SK-N-SH treated with all-trans-retinoic acid at 6 μM for 48 hours (cell line): ENCODE results near the gene ATP2B3.

ENCODE experiments used
- ATAC-seq: fragments of 200-7000 bp; cut with Tn5 transposase; 3 replicates; pipeline ENCODE4 v1.9.1; 2020; ENCODE audit warnings: mild to moderate bottlenecking, moderate library complexity
- ARNTL ChIP-seq: fragments of 450-650 bp; formaldehyde crosslinking; IDR thresholded peaks from 2 replicates; pipeline ENCODE4 v1.5.0; 2020; ENCODE audit warnings: low read depth, mild to moderate bottlenecking, moderate library complexity, borderline replicate concordance
- BACH2 ChIP-seq: fragments of 250-450 bp; sonication (Bioruptor Pico); IDR thresholded peaks from 2 replicates; pipeline ENCODE4 v1.9.0; 2021; ENCODE audit warnings: mild to moderate bottlenecking, borderline replicate concordance
- CSDC2 ChIP-seq: fragments of 250-450 bp; sonication (Bioruptor Pico); IDR thresholded peaks from 2 replicates; pipeline ENCODE4 v1.5.0; 2020; ENCODE audit warnings: mild to moderate bottlenecking, moderate library complexity
- GLIS3 ChIP-seq: fragments of 250-450 bp; sonication (Bioruptor Pico); IDR thresholded peaks from 2 replicates; pipeline ENCODE4 v1.5.0; 2020; ENCODE audit warnings: mild to moderate bottlenecking, moderate library complexity
- ISL1 ChIP-seq: fragments of 250-450 bp; sonication (Bioruptor Pico); IDR thresholded peaks from 2 replicates; pipeline ENCODE4 v2.1.2; 2022; ENCODE audit warnings: mild to moderate bottlenecking, moderate library complexity
- OSR1 ChIP-seq: fragments of 250-450 bp; sonication (Bioruptor Pico); IDR thresholded peaks from 2 replicates; pipeline ENCODE4 v1.8.0; 2022; ENCODE audit warnings: moderate library complexity, mild to moderate bottlenecking, inconsistent platforms
- PPARA ChIP-seq: fragments of 250-450 bp; sonication (Bioruptor Pico); IDR thresholded peaks from 2 replicates; pipeline ENCODE4 v1.5.0; 2020; ENCODE audit warnings: mild to moderate bottlenecking, borderline replicate concordance
- RARB ChIP-seq: fragments of 250-450 bp; sonication (Bioruptor Pico); IDR thresholded peaks from 2 replicates; pipeline ENCODE4 v1.8.0; 2021; ENCODE audit warnings: mild to moderate bottlenecking, moderate library complexity
- SNAI2 ChIP-seq: fragments of 250-450 bp; sonication (Bioruptor Pico); IDR thresholded peaks from 2 replicates; pipeline ENCODE4 v1.5.0; 2020; ENCODE audit warnings: mild to moderate bottlenecking, moderate library complexity
- TCF4 ChIP-seq: fragments of 250-450 bp; sonication (Bioruptor Pico); IDR thresholded peaks from 2 replicates; pipeline ENCODE4 v1.8.0; 2021; ENCODE audit warnings: mild to moderate bottlenecking, moderate library complexity, borderline replicate concordance
- TOX ChIP-seq: fragments of 250-450 bp; sonication (Bioruptor Pico); IDR thresholded peaks from 2 replicates; pipeline ENCODE4 v1.8.0; 2021; ENCODE audit warnings: mild to moderate bottlenecking, moderate library complexity, borderline replicate concordance
- ZC3H10 ChIP-seq: fragments of 250-450 bp; sonication (Bioruptor Pico); IDR thresholded peaks from 2 replicates; pipeline ENCODE4 v1.5.1; 2021; ENCODE audit warnings: mild to moderate bottlenecking, moderate library complexity
- ZFP3 ChIP-seq: fragments of 250-450 bp; sonication (Bioruptor Pico); IDR thresholded peaks from 2 replicates; pipeline ENCODE4 v1.5.0; 2020; ENCODE audit warnings: mild to moderate bottlenecking, moderate library complexity
- ZFP30 ChIP-seq: fragments of 450-650 bp; formaldehyde crosslinking; IDR thresholded peaks from 2 replicates; pipeline ENCODE4 v1.5.0; 2022; ENCODE audit warnings: mild to moderate bottlenecking, moderate library complexity
- ZNF565 ChIP-seq: fragments of 450-650 bp; formaldehyde crosslinking; conservative IDR thresholded peaks from 2 replicates; pipeline ENCODE4 v1.5.0; 2020; ENCODE audit warnings: low read depth, mild to moderate bottlenecking, moderate library complexity
- ZNF70 ChIP-seq: fragments of 450-650 bp; formaldehyde crosslinking; IDR thresholded peaks from 2 replicates; pipeline ENCODE4 v1.5.0; 2020; ENCODE audit warnings: mild to moderate bottlenecking, moderate library complexity
- TF ChIP-seq, protein P1 (sequence below): fragments of 250-450 bp; sonication (Bioruptor Pico); IDR thresholded peaks from 2 replicates; pipeline ENCODE4 v1.5.1; 2021; ENCODE audit warnings: mild to moderate bottlenecking, moderate library complexity
- TF ChIP-seq, protein P2 (sequence below): fragments of 250-450 bp; sonication (Bioruptor Pico); IDR thresholded peaks from 2 replicates; pipeline ENCODE4 v1.5.0; 2020; ENCODE audit warnings: mild to moderate bottlenecking, moderate library complexity
- TF ChIP-seq, protein P3 (sequence below): fragments of 250-450 bp; sonication (Bioruptor Pico); IDR thresholded peaks from 2 replicates; pipeline ENCODE4 v1.5.1; 2020; ENCODE audit warnings: low read depth, mild to moderate bottlenecking, moderate library complexity
- TF ChIP-seq, protein P4 (sequence below): fragments of 250-450 bp; sonication (Bioruptor Pico); IDR thresholded peaks from 2 replicates; pipeline ENCODE4 v1.8.0; 2020; ENCODE audit warnings: mild to moderate bottlenecking, moderate library complexity, borderline replicate concordance
- TF ChIP-seq, protein P5 (sequence below): fragments of 250-450 bp; sonication (Bioruptor Pico); IDR thresholded peaks from 2 replicates; pipeline ENCODE4 v1.8.0; 2021; ENCODE audit warnings: low read depth, mild to moderate bottlenecking, moderate library complexity, borderline replicate concordance

Gene ATP2B3

DNA sequence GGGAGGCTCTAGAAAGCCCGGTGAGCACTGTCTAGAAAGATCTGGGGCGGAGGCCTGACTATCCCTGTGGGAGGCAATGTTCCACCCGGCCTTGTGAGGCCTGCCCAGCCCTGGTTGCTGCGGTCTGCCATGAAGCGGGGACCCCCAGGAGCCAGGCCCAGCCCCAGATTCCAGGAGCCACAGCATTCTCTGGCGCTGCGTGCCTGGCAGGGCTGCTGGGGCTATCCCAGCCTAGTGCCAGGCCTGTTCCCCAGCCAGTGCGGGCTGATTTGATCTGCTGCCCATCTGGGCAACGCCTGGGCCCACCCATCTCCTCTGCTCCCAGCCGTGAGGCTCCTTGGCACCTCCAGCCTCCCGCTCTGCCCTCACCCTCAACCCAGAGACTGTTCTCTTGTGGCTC is 19.6 kb downstream of the ATP2B3 start:
- peak; percentile 5; the same call in 2 of the 3 replicates for ATAC-seq
- no peak for TF ChIP-seq TCF4 (CRISPR knock-in tag)
- TF ChIP-seq SNAI2 (CRISPR knock-in tag): no peak
- TF ChIP-seq, protein P1, sequence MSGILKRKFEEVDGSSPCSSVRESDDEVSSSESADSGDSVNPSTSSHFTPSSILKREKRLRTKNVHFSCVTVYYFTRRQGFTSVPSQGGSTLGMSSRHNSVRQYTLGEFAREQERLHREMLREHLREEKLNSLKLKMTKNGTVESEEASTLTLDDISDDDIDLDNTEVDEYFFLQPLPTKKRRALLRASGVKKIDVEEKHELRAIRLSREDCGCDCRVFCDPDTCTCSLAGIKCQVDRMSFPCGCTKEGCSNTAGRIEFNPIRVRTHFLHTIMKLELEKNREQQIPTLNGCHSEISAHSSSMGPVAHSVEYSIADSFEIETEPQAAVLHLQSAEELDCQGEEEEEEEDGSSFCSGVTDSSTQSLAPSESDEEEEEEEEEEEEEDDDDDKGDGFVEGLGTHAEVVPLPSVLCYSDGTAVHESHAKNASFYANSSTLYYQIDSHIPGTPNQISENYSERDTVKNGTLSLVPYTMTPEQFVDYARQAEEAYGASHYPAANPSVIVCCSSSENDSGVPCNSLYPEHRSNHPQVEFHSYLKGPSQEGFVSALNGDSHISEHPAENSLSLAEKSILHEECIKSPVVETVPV (CRISPR knock-in tag): no peak
- no peak for TF ChIP-seq ISL1 (CRISPR knock-in tag)
- no peak for TF ChIP-seq CSDC2 (CRISPR knock-in tag)
- TF ChIP-seq ZFP3 (CRISPR knock-in tag): no peak
- TF ChIP-seq ZNF565 (CRISPR knock-in tag): no peak
- TF ChIP-seq BACH2 (CRISPR knock-in tag): no peak
- no peak for TF ChIP-seq OSR1 (CRISPR knock-in tag)
- TF ChIP-seq, protein P2, sequence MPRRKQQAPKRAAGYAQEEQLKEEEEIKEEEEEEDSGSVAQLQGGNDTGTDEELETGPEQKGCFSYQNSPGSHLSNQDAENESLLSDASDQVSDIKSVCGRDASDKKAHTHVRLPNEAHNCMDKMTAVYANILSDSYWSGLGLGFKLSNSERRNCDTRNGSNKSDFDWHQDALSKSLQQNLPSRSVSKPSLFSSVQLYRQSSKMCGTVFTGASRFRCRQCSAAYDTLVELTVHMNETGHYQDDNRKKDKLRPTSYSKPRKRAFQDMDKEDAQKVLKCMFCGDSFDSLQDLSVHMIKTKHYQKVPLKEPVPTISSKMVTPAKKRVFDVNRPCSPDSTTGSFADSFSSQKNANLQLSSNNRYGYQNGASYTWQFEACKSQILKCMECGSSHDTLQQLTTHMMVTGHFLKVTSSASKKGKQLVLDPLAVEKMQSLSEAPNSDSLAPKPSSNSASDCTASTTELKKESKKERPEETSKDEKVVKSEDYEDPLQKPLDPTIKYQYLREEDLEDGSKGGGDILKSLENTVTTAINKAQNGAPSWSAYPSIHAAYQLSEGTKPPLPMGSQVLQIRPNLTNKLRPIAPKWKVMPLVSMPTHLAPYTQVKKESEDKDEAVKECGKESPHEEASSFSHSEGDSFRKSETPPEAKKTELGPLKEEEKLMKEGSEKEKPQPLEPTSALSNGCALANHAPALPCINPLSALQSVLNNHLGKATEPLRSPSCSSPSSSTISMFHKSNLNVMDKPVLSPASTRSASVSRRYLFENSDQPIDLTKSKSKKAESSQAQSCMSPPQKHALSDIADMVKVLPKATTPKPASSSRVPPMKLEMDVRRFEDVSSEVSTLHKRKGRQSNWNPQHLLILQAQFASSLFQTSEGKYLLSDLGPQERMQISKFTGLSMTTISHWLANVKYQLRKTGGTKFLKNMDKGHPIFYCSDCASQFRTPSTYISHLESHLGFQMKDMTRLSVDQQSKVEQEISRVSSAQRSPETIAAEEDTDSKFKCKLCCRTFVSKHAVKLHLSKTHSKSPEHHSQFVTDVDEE (CRISPR knock-in tag): no peak
- TF ChIP-seq TOX (CRISPR knock-in tag): no peak
- TF ChIP-seq, protein P3, sequence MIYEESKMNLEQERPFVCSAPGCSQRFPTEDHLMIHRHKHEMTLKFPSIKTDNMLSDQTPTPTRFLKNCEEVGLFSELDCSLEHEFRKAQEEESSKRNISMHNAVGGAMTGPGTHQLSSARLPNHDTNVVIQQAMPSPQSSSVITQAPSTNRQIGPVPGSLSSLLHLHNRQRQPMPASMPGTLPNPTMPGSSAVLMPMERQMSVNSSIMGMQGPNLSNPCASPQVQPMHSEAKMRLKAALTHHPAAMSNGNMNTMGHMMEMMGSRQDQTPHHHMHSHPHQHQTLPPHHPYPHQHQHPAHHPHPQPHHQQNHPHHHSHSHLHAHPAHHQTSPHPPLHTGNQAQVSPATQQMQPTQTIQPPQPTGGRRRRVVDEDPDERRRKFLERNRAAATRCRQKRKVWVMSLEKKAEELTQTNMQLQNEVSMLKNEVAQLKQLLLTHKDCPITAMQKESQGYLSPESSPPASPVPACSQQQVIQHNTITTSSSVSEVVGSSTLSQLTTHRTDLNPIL: no peak
- TF ChIP-seq PPARA (CRISPR knock-in tag): no peak
- no peak for TF ChIP-seq ZFP30 (CRISPR knock-in tag)
- no peak for TF ChIP-seq ZC3H10 (CRISPR knock-in tag)
- TF ChIP-seq ZNF70 (CRISPR knock-in tag): no peak

DNA sequence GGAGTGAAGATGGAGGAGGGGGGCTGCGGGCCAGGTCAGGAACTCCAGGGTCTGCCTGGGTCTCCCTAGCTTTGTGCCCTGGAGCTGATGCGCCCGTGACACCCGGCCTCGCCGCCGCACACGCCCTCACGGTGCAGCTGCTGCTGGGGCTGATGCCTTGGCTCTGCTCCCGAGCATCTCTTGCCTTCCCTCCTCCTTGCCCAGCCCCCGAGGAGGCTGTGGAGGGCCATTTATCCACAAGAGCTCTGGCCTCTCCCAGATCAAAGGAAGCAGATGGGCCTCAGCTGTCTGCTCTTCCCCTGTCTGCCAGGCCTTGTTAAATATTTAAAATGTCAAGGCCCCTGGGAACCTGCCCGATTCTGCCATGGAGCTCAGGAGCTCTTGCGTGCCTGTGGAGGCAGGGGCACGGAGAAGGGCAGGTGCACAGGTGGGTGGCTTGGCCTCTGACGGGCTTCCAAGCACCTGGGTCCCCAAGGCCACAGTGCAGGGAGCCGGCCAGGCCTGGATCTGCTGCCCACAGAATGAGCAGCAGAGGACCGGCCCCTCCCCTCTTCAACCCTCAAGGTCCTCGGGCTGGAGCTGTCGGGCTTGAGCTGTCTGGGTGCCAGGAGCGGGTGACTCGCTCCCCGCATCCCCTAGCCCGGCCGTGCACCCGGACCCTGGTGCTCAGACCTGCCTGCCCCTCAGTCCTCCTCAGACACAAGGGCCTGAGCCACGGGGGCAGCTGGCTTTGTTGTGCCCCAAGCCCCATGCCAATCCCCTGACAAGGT is 20.3 kb downstream of the ATP2B3 start:
- ATAC-seq: peak; percentile 7; the same call in 1 of the 3 replicates
- TF ChIP-seq SNAI2 (CRISPR knock-in tag): no peak
- no peak for TF ChIP-seq RARB (CRISPR knock-in tag)
- TF ChIP-seq ZNF565 (CRISPR knock-in tag): no peak
- no peak for TF ChIP-seq ZC3H10 (CRISPR knock-in tag)
- TF ChIP-seq, protein P2 (CRISPR knock-in tag): no peak
- TF ChIP-seq, protein P4, sequence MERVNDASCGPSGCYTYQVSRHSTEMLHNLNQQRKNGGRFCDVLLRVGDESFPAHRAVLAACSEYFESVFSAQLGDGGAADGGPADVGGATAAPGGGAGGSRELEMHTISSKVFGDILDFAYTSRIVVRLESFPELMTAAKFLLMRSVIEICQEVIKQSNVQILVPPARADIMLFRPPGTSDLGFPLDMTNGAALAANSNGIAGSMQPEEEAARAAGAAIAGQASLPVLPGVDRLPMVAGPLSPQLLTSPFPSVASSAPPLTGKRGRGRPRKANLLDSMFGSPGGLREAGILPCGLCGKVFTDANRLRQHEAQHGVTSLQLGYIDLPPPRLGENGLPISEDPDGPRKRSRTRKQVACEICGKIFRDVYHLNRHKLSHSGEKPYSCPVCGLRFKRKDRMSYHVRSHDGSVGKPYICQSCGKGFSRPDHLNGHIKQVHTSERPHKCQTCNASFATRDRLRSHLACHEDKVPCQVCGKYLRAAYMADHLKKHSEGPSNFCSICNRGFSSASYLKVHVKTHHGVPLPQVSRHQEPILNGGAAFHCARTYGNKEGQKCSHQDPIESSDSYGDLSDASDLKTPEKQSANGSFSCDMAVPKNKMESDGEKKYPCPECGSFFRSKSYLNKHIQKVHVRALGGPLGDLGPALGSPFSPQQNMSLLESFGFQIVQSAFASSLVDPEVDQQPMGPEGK (CRISPR knock-in tag): no peak
- TF ChIP-seq ISL1 (CRISPR knock-in tag): no peak
- no peak for TF ChIP-seq ARNTL
- TF ChIP-seq ZFP3 (CRISPR knock-in tag): no peak
- TF ChIP-seq GLIS3 (CRISPR knock-in tag): no peak
- TF ChIP-seq BACH2 (CRISPR knock-in tag): no peak
- TF ChIP-seq TCF4 (CRISPR knock-in tag): no peak
- no peak for TF ChIP-seq ZFP30 (CRISPR knock-in tag)
- TF ChIP-seq, protein P5, sequence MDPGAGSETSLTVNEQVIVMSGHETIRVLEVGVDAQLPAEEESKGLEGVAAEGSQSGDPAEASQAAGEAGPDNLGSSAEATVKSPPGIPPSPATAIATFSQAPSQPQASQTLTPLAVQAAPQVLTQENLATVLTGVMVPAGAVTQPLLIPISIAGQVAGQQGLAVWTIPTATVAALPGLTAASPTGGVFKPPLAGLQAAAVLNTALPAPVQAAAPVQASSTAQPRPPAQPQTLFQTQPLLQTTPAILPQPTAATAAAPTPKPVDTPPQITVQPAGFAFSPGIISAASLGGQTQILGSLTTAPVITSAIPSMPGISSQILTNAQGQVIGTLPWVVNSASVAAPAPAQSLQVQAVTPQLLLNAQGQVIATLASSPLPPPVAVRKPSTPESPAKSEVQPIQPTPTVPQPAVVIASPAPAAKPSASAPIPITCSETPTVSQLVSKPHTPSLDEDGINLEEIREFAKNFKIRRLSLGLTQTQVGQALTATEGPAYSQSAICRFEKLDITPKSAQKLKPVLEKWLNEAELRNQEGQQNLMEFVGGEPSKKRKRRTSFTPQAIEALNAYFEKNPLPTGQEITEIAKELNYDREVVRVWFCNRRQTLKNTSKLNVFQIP (CRISPR knock-in tag): no peak
- TF ChIP-seq, protein P3: no peak
